Tibial nerve (tissue), 4 donors: ENCODE data around the gene DNAJC21.

Experiments
- CTCF ChIP-seq, 5 experiments: fragments of 200-600 bp in 3 of 5; fragments of 450-650 bp in 2 of 5; sonication (generic) in 3 of 5; IDR thresholded peaks; one replicate each; pipeline ENCODE4 v1.5.1; 2016 to 2019; ENCODE audit warnings: antibody characterized with exemption in 5 of 5, mild to moderate bottlenecking in 3 of 5, moderate library complexity in 2 of 5
- EP300 ChIP-seq, 2 donors: sonication (generic); formaldehyde crosslinking; IDR thresholded peaks; one replicate each; pipeline ENCODE4 v1.6.1; 2017; ENCODE audit warnings: antibody characterized with exemption in 2 of 2, mild to moderate bottlenecking in 1 of 2
- POLR2A ChIP-seq, 2 donors: fragments of 450-650 bp; IDR thresholded peaks; one replicate each; pipeline ENCODE4 v1.6.1; 2017; ENCODE audit warnings: antibody characterized with exemption in 2 of 2, mild to moderate bottlenecking in 2 of 2, moderate library complexity in 2 of 2

GRCh38 chr5:34991486-34992238 is 62.3 kb downstream of the DNAJC21 start:
- no peak for TF ChIP-seq CTCF (IDR thresholded peaks at IDR 0.05)
- no peak for TF ChIP-seq POLR2A (IDR thresholded peaks at IDR 0.05)
- no peak for TF ChIP-seq EP300 (IDR thresholded peaks at IDR 0.05)
